Stimulated activated CD8-positive, alpha-beta memory T cell treated with anti-CD3 and anti-CD28 coated beads, Interleukin-12 subunit alpha, Interleukin-12 subunit beta, amount 100 ng/mL, for 4 hours (primary cell): ENCODE measurements around the gene SEC24D.

Experiments used
- DNase-seq: peaks from one replicate; pipeline ENCODE4 v3.0.0-alpha.2; 2020; ENCODE audit warnings: low read depth

SEC24D gene

GRCh38 chr4:118749347-118749988 is 86.5 kb downstream of the SEC24D start:
- DNase-seq, result no peak

- no peak for DNase-seq
Observed at GRCh38 chr4:118746251-118746919, 89.5 kb downstream of the SEC24D start.

- no peak for DNase-seq
Observed at GRCh38 chr4:118745357-118745756, 90.6 kb downstream of the SEC24D start.

GRCh38 chr4:118743867-118744266 is 92.1 kb downstream of the SEC24D start:
- no peak for DNase-seq

GRCh38 chr4:118742050-118742449 is 93.9 kb downstream of the SEC24D start:
- DNase-seq, result no peak

GRCh38 chr4:118741301-118741855 is 94.5 kb downstream of the SEC24D start:
- no peak for DNase-seq

- DNase-seq, result no peak
Observed at GRCh38 chr4:118740869-118741268, 95.1 kb downstream of the SEC24D start.

GRCh38 chr4:118739022-118739713 is 96.8 kb downstream of the SEC24D start:
- DNase-seq, result no peak

GRCh38 chr4:118738090-118738489 is 97.8 kb downstream of the SEC24D start:
- no peak for DNase-seq

GRCh38 chr4:118736900-118737299 is 99.0 kb downstream of the SEC24D start:
- DNase-seq, result no peak

GRCh38 chr4:118734491-118735205 is 101.3 kb downstream of the SEC24D start:
- DNase-seq, result no peak

GRCh38 chr4:118732591-118733330 is 103.2 kb downstream of the SEC24D start:
- no peak for DNase-seq

GRCh38 chr4:118730683-118731082 is 105.2 kb downstream of the SEC24D start:
- DNase-seq, result no peak

GRCh38 chr4:118729287-118730286 is 106.3 kb downstream of the SEC24D start:
- DNase-seq, result no peak

- no peak for DNase-seq
Observed at GRCh38 chr4:118727360-118727759, 108.6 kb downstream of the SEC24D start.

GRCh38 chr4:118723369-118723768 is 112.6 kb downstream of the SEC24D start:
- no peak for DNase-seq

- DNase-seq, result no peak
Observed at GRCh38 chr4:118721752-118722151, 114.2 kb downstream of the SEC24D start.

GRCh38 chr4:118718511-118719170 is 117.3 kb downstream of the SEC24D start:
- DNase-seq, result no peak

- DNase-seq, result no peak
Observed at GRCh38 chr4:118716304-118716703, 119.6 kb downstream of the SEC24D start.

GRCh38 chr4:118714682-118715081 is 121.2 kb downstream of the SEC24D start:
- DNase-seq, result no peak
